ENCODE data around the gene DAAM1. TPM values are rescaled to one million over a fixed set of nuclear protein-coding genes. Genes with fewer than 3 reads are reported as not detected.
A peak's percentile ranks its signal among the peaks of the same experiment; 100 is the strongest.

DAAM1 gene
- total RNA-seq, 4 donors from 2014 or later, result 25.3 to 47.2 (median 37.8) TPM

DNA sequence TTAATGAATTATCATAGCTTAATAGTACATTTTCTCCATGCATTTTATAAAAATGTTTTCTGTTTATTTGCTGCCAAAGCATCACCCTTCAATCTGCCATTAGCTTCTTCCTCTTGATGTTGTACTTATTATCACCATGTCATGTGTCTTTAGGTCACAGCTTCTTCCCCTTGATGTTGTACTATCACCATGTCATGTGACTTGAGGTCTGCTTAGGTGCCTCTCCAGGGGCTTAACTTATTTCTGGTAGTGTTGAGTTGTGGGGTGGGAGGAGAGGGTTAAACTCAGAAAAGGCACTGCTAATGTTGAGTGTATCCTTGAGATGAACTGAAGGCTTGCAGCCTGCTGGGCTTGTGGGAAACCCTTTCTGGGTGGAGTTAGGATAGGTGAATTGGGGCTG lies 87.8 kb downstream of the DAAM1 start:
- Histone ChIP-seq H3K4me3 (replicated peaks in 1 of 3) (no peak overlapping the region), H3K27ac (peak overlapping the region in 1 of 3 donors; percentile 30), H3K4me1 (peaks cover 18 to 21% of the 10 kb centered on the region in 2 donors), H3K27me3 (no peaks in the 10 kb centered on the region), H3K36me3 (no peaks in the 10 kb centered on the region), H3K9me3 (no peaks in the 10 kb centered on the region)
- TF ChIP-seq CTCF (IDR thresholded peaks at IDR 0.05), result no peak
- TF ChIP-seq POLR2A (IDR thresholded peaks at IDR 0.05), result no peak
- no peak for DNase-seq
- intact Hi-C loops (cut with DNase I), result no loop called here

GRCh38 chr14:59277659-59278058 lies 89.2 kb downstream of the DAAM1 start:
- intact Hi-C loops (cut with DNase I), result no loop called here
- H3K27ac ChIP-seq, result no peak overlapping the region
- WGBS, 2 donors, result 85 to 95% methylated on average over 2 of the region's 2 CpGs
- no peaks in the 10 kb centered on the region for H3K36me3 ChIP-seq
- DNase-seq, result no peak
- H3K27me3 ChIP-seq, result no peaks in the 10 kb centered on the region
- no peak overlapping the region for H3K4me3 ChIP-seq (replicated peaks in 1 of 3)
- no peak for TF ChIP-seq POLR2A (IDR thresholded peaks at IDR 0.05)
- TF ChIP-seq CTCF (IDR thresholded peaks at IDR 0.05), result no peak
- peaks cover 18 to 21% of the 10 kb centered on the region in 2 donors for H3K4me1 ChIP-seq
- no peaks in the 10 kb centered on the region for H3K9me3 ChIP-seq

GRCh38 chr14:59278111-59278510 lies 89.6 kb downstream of the DAAM1 start:
- H3K27ac ChIP-seq, result no peak overlapping the region
- DNase-seq, result no peak
- no peaks in the 10 kb centered on the region for H3K27me3 ChIP-seq
- TF ChIP-seq POLR2A (IDR thresholded peaks at IDR 0.05) (no peak), CTCF (IDR thresholded peaks at IDR 0.05) (no peak)
- no peak overlapping the region for H3K4me3 ChIP-seq (replicated peaks in 1 of 3)
- H3K9me3 ChIP-seq, result no peaks in the 10 kb centered on the region
- intact Hi-C loops (cut with DNase I), result no loop called here
- WGBS, 2 donors, result 86 to 94% methylated on average over 2 of the region's 2 CpGs
- no peaks in the 10 kb centered on the region for H3K36me3 ChIP-seq
- H3K4me1 ChIP-seq, result peaks cover 18 to 21% of the 10 kb centered on the region in 2 donors

DNA sequence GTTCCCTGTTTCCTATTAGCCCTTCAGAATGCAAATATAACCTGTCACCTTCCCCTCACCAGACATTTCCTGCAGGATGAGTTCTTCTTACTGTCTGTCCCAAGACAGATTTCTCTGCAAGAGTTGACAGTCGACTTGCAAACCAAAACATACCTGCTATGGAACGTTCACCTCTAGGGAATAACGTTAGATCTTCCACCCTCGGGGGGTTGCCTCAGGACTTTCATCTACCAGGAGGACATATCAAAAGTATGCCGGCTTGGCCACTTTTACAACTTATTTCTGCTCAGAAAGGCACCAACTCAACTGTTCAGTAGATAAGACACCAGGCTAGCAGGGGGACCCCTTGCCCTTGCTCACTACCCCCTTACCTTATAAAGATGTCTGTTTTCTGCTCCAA lies 92.5 kb downstream of the DAAM1 start:
- WGBS, 2 donors, result 91 to 92% methylated on average over 5 of the region's 5 CpGs
- H3K4me3 ChIP-seq (replicated peaks in 1 of 3), result no peak overlapping the region
- H3K27ac ChIP-seq, result no peak overlapping the region
- no peaks in the 10 kb centered on the region for H3K9me3 ChIP-seq
- no peaks in the 10 kb centered on the region for H3K36me3 ChIP-seq
- no peaks in the 10 kb centered on the region for H3K27me3 ChIP-seq
- no peak for TF ChIP-seq POLR2A (IDR thresholded peaks at IDR 0.05)
- no peak for TF ChIP-seq CTCF (IDR thresholded peaks at IDR 0.05)
- no peak for DNase-seq
- peaks cover 0 to under 1% of the 10 kb centered on the region in 2 donors for H3K4me1 ChIP-seq
- intact Hi-C loops (cut with DNase I), result no loop called here

GRCh38 chr14:59281609-59282377 lies 93.3 kb downstream of the DAAM1 start:
- no peak for DNase-seq
- Histone ChIP-seq H3K36me3 (no peaks in the 10 kb centered on the region), H3K27me3 (no peaks in the 10 kb centered on the region), H3K9me3 (no peaks in the 10 kb centered on the region), H3K27ac (no peak overlapping the region), H3K4me1 (no peaks in the 10 kb centered on the region), H3K4me3 (replicated peaks in 1 of 3) (no peak overlapping the region)
- intact Hi-C loops (cut with DNase I), result no loop called here
- TF ChIP-seq POLR2A (IDR thresholded peaks at IDR 0.05) (no peak), CTCF (IDR thresholded peaks at IDR 0.05) (no peak)
- WGBS, 2 donors, result 91 to 94% methylated on average over 3 of the region's 3 CpGs

Measured in thyroid gland (tissue), 4 donors.